Fibroblast of mammary gland (primary cell): ENCODE data around the gene GAN.

ENCODE experiments used
- DNase-seq: peaks from one replicate; pipeline ENCODE4 v3.0.0-alpha.2; 2010; ENCODE audit warnings: low read depth
- H3K4me3 ChIP-seq: 2 replicates; pipeline ENCODE4 v1.5.1; 2011; ENCODE audit warnings: low read depth, mild to moderate bottlenecking, low read length, moderate library complexity; ENCODE audit not compliant: control insufficient read depth
- CTCF ChIP-seq: conservative IDR thresholded peaks from 2 replicates; pipeline ENCODE4 v1.5.1; 2011; ENCODE audit warnings: low read depth, low read length, inconsistent platforms; ENCODE audit not compliant: control insufficient read depth, insufficient read depth

GAN gene

GRCh38 chr16:81324808-81325207 is 10.0 kb downstream of the GAN start:
- TF ChIP-seq CTCF: no peak
- DNase-seq: peak; percentile 45

GRCh38 chr16:81327011-81327410 is 12.2 kb downstream of the GAN start:
- no peak for TF ChIP-seq CTCF
- no peak for DNase-seq
- H3K4me3 ChIP-seq: no peak overlapping the region

More at GRCh38 chr16:81324808-81325207, 10.0 kb downstream of the GAN start:
- no peak overlapping the region for H3K4me3 ChIP-seq

- H3K4me3 ChIP-seq: no peak overlapping the region
- DNase-seq: no peak
- TF ChIP-seq CTCF: no peak
Observed at GRCh38 chr16:81327447-81328196, 12.9 kb downstream of the GAN start.

- no peak overlapping the region for H3K4me3 ChIP-seq
- no peak for DNase-seq
- TF ChIP-seq CTCF: no peak
Observed at GRCh38 chr16:81329947-81330346, 15.2 kb downstream of the GAN start.

GRCh38 chr16:81333356-81333755 is 18.6 kb downstream of the GAN start:
- DNase-seq: no peak
- TF ChIP-seq CTCF: no peak
- H3K4me3 ChIP-seq: no peak overlapping the region

GRCh38 chr16:81335669-81336068 is 20.9 kb downstream of the GAN start:
- no peak for TF ChIP-seq CTCF
- no peak overlapping the region for H3K4me3 ChIP-seq
- peak; percentile 19 for DNase-seq
